Endothelial cell of hepatic sinusoid (primary cell): ENCODE results near the gene EPHB6.

Experiments
- in situ Hi-C: cut with HindIII; loops from 2 replicates; pipeline ENCODE4 v1.10.0; 2017; ENCODE audit warnings: low sequenced_read_pairs

Gene EPHB6

GRCh38 chr7:142863891-142864685 lies 9.2 kb downstream of the EPHB6 start:
- in situ Hi-C loops = loop anchor here (5.0 kb wide), 1 partner anchor 353 kb away; no protein-coding TSS in a partner anchor

GRCh38 chr7:142864980-142865747 lies 10.3 kb downstream of the EPHB6 start:
- in situ Hi-C loops = loop anchor here (5.0 kb wide), 1 partner anchor 352 kb away; no protein-coding TSS in a partner anchor

- in situ Hi-C loops = no loop called here
Measured at GRCh38 chr7:142865766-142866165, 10.9 kb downstream of the EPHB6 start.

- in situ Hi-C loops = no loop called here
Measured at GRCh38 chr7:142866361-142867096, 11.7 kb downstream of the EPHB6 start.

GRCh38 chr7:142867097-142867378 lies 12.2 kb downstream of the EPHB6 start:
- in situ Hi-C loops = no loop called here

- in situ Hi-C loops = no loop called here
Measured at GRCh38 chr7:142867398-142868187, 12.7 kb downstream of the EPHB6 start.

GRCh38 chr7:142868188-142868985 lies 13.5 kb downstream of the EPHB6 start:
- in situ Hi-C loops = no loop called here

- in situ Hi-C loops = no loop called here
Measured at GRCh38 chr7:142868986-142869415, 14.1 kb downstream of the EPHB6 start.

- in situ Hi-C loops = no loop called here
Measured at GRCh38 chr7:142869434-142869833, 14.6 kb downstream of the EPHB6 start.

- in situ Hi-C loops = no loop called here
Measured at GRCh38 chr7:142870147-142870559, 15.3 kb downstream of the EPHB6 start.

GRCh38 chr7:142870566-142871259 lies 15.8 kb downstream of the EPHB6 start:
- in situ Hi-C loops = no loop called here

- in situ Hi-C loops = no loop called here
Measured at GRCh38 chr7:142871260-142872105, 16.6 kb downstream of the EPHB6 start.

- in situ Hi-C loops = no loop called here
Measured at GRCh38 chr7:142872106-142872675, 17.3 kb downstream of the EPHB6 start.

GRCh38 chr7:142873281-142873784 lies 18.5 kb downstream of the EPHB6 start:
- in situ Hi-C loops = no loop called here

- in situ Hi-C loops = no loop called here
Measured at GRCh38 chr7:142873871-142874270, 19.0 kb downstream of the EPHB6 start.

GRCh38 chr7:142874409-142874808 lies 19.5 kb downstream of the EPHB6 start:
- in situ Hi-C loops = no loop called here

GRCh38 chr7:142874837-142875236 lies 20.0 kb downstream of the EPHB6 start:
- in situ Hi-C loops = no loop called here

- in situ Hi-C loops = no loop called here
Measured at GRCh38 chr7:142875456-142875855, 20.6 kb downstream of the EPHB6 start.
